H1 (cell line): Measurements from ENCODE around the gene MYO18A. TPM values are rescaled to one million over a fixed set of nuclear protein-coding genes. Genes with fewer than 3 reads are reported as not detected.

Experiments used
- CTCF ChIA-PET: fragments of 300-600 bp; sonication (Branson Sonifier 250); formaldehyde crosslinking; loops from one replicate; lab custom pipeline; 2021; ENCODE audit not compliant: partially characterized antibody; lab: Charles Lee
- POLR2A ChIA-PET: fragments of 300-600 bp; sonication (Branson Sonifier 250); formaldehyde crosslinking; loops from one replicate; lab custom pipeline; 2021; ENCODE audit warnings: inconsistent platforms; ENCODE audit not compliant: partially characterized antibody; lab: Charles Lee
- DNase-seq, 2 experiments: peaks; one replicate each; pipeline versions ENCODE4 v3.0.0 to v3.0.0-alpha.2; 2010 to 2022; ENCODE audit warnings: low spot score in 2 of 2, low read depth in 1 of 2, mixed read lengths in 1 of 2
- FAIRE-seq: peaks from 2 replicates; lab custom pipeline; 2011; peaks lifted over from hg19 to GRCh38; lab: Jason Lieb, UNC
- H2AFZ ChIP-seq: 2 replicates; pipeline ENCODE4 v1.8.1; 2012; ENCODE audit warnings: low read length, inconsistent platforms
- H2AK5ac ChIP-seq: 2 replicates; pipeline ENCODE4 v1.6.1; 2013; ENCODE audit warnings: low read depth, low read length
- H2BK120ac ChIP-seq: replicated peaks from 2 replicates; pipeline ENCODE3; 2013; ENCODE audit warnings: low read depth, low read length, inconsistent platforms
- H2BK12ac ChIP-seq: 2 replicates; pipeline ENCODE4 v1.6.1; 2013; ENCODE audit warnings: low read depth, low read length
- H2BK15ac ChIP-seq: 2 replicates; pipeline ENCODE4 v1.6.1; 2013; ENCODE audit warnings: low read length
- H2BK20ac ChIP-seq: 2 replicates; pipeline ENCODE4 v1.6.1; 2013; ENCODE audit warnings: low read length
- H2BK5ac ChIP-seq: 2 replicates; pipeline ENCODE4 v1.6.1; 2013; ENCODE audit warnings: low read depth, low read length
- H3K14ac ChIP-seq: 2 replicates; pipeline ENCODE4 v1.6.1; 2013; ENCODE audit warnings: inconsistent platforms; ENCODE audit not compliant: insufficient read length
- H3K18ac ChIP-seq: 2 replicates; pipeline ENCODE4 v1.6.1; 2013; ENCODE audit warnings: low read length; ENCODE audit errors: extremely low read depth
- H3K23ac ChIP-seq: 2 replicates; pipeline ENCODE4 v1.6.1; 2013; ENCODE audit warnings: inconsistent platforms; ENCODE audit not compliant: insufficient read length
- H3K23me2 ChIP-seq: 2 replicates; pipeline ENCODE4 v1.6.1; 2013; ENCODE audit warnings: low read depth, low read length
- H3K27ac ChIP-seq: 2 replicates; pipeline ENCODE4 v1.6.1; 2011; ENCODE audit warnings: low read depth, low read length, inconsistent platforms
- H3K27me3 ChIP-seq, 4 experiments: replicated peaks in 1 of 4; 1 replicate in 1 of 4; 2 replicates in 3 of 4; pipeline versions ENCODE4 v1.6.1 to v1.8.1; 2011 to 2013; ENCODE audit warnings: low read length in 3 of 4, mild to moderate bottlenecking in 3 of 4, inconsistent platforms in 2 of 4, mixed read lengths in 2 of 4, moderate library complexity in 1 of 4; ENCODE audit not compliant: control insufficient read depth in 3 of 4, insufficient read depth in 3 of 4; ENCODE audit errors: extremely low read depth in 1 of 4
- H3K36me3 ChIP-seq, 4 experiments: 2 replicates each; pipeline versions ENCODE4 v1.6.1 to v1.8.1; 2011 to 2013; ENCODE audit warnings: mild to moderate bottlenecking in 4 of 4, low read length in 3 of 4, moderate library complexity in 2 of 4, control low read depth in 1 of 4, inconsistent platforms in 1 of 4; ENCODE audit not compliant: insufficient read depth in 4 of 4, control insufficient read depth in 2 of 4
- H3K4ac ChIP-seq: replicated peaks from 2 replicates; pipeline ENCODE3; 2013; ENCODE audit warnings: low read length, low read depth, mixed read lengths, inconsistent platforms; ENCODE audit not compliant: insufficient read length
- H3K4me1 ChIP-seq, 4 experiments: replicated peaks in 1 of 4; 1 replicate in 1 of 4; 2 replicates in 3 of 4; pipeline versions ENCODE4 v1.6.1 to v1.8.1; 2011 to 2013; ENCODE audit warnings: low read length in 3 of 4, inconsistent platforms in 2 of 4, mixed read lengths in 1 of 4; ENCODE audit not compliant: insufficient read depth in 4 of 4, control insufficient read depth in 3 of 4
- H3K4me2 ChIP-seq, 2 experiments: 2 replicates each; pipeline versions ENCODE4 v1.6.1 to v1.8.1; 2011 to 2013; ENCODE audit warnings: low read depth in 2 of 2, low read length in 2 of 2, control low read depth in 1 of 2, inconsistent platforms in 1 of 2, mild to moderate bottlenecking in 1 of 2; ENCODE audit not compliant: insufficient read depth in 1 of 2
- H3K4me3 ChIP-seq, 4 experiments: fragments of 200-600, 300-600 bp in 1 of 4; sonication (generic), shearing (Covaris generic), sonication (Bioruptor Twin) in 1 of 4; 2 replicates each; pipeline versions ENCODE4 v1.5.1 to v1.8.1; 2011 to 2016; ENCODE audit warnings: low read length in 4 of 4, low read depth in 3 of 4, control low read depth in 2 of 4, inconsistent platforms in 2 of 4, mild to moderate bottlenecking in 2 of 4, mixed read lengths in 1 of 4, moderate library complexity in 1 of 4; ENCODE audit not compliant: insufficient read depth in 2 of 4; ENCODE audit errors: extremely low read depth in 1 of 4
- H3K56ac ChIP-seq: replicated peaks from 2 replicates; pipeline ENCODE3; 2013; ENCODE audit warnings: low read depth, mild to moderate bottlenecking, mixed read lengths, low read length, inconsistent platforms; ENCODE audit not compliant: insufficient read length
- H3K79me1 ChIP-seq: 2 replicates; pipeline ENCODE4 v1.6.1; 2013; ENCODE audit warnings: low read depth, low read length, control low read depth
- H3K79me2 ChIP-seq, 2 experiments: 2 replicates each; pipeline versions ENCODE4 v1.6.1 to v1.8.1; 2012 to 2013; ENCODE audit warnings: low read length in 2 of 2, mild to moderate bottlenecking in 2 of 2, inconsistent platforms in 1 of 2; ENCODE audit not compliant: insufficient read depth in 2 of 2, control insufficient read depth in 1 of 2
- H3K9ac ChIP-seq, 4 experiments: replicated peaks in 1 of 4; 1 replicate in 1 of 4; 2 replicates in 3 of 4; pipeline versions ENCODE4 v1.6.1 to v1.8.1; 2011 to 2013; ENCODE audit warnings: low read depth in 3 of 4, low read length in 3 of 4, control low read depth in 2 of 4, mild to moderate bottlenecking in 2 of 4, moderate library complexity in 2 of 4, inconsistent platforms in 1 of 4; ENCODE audit errors: extremely low read depth in 1 of 4
- H3K9me3 ChIP-seq, 2 experiments: 2 replicates each; pipeline versions ENCODE4 v1.6.1 to v1.8.1; 2012 to 2013; ENCODE audit warnings: mild to moderate bottlenecking in 2 of 2, moderate library complexity in 2 of 2, control low read depth in 1 of 2, inconsistent platforms in 1 of 2, low read depth in 1 of 2, low read length in 1 of 2, mixed read lengths in 1 of 2; ENCODE audit not compliant: insufficient read depth in 2 of 2
- H4K20me1 ChIP-seq, 2 experiments: replicated peaks in 1 of 2; 2 replicates each; pipeline versions ENCODE3 to v1.8.1; 2011 to 2013; ENCODE audit warnings: inconsistent platforms in 2 of 2, low read length in 2 of 2, mild to moderate bottlenecking in 1 of 2; ENCODE audit not compliant: insufficient read depth in 2 of 2, control insufficient read depth in 1 of 2
- H4K5ac ChIP-seq: 2 replicates; pipeline ENCODE4 v1.6.1; 2013; ENCODE audit warnings: low read length, low read depth, mixed read lengths, inconsistent platforms; ENCODE audit not compliant: insufficient read length
- H4K8ac ChIP-seq: 2 replicates; pipeline ENCODE4 v1.8.0; 2013; ENCODE audit warnings: mild to moderate bottlenecking, moderate library complexity, low read length, inconsistent platforms; ENCODE audit not compliant: insufficient read depth; ENCODE audit errors: extremely low read depth
- H4K91ac ChIP-seq: replicated peaks from 2 replicates; pipeline ENCODE3; 2013; ENCODE audit warnings: low read length, mixed read lengths, inconsistent platforms; ENCODE audit not compliant: insufficient read length
- E2F6 ChIP-seq: IDR thresholded peaks from 2 replicates; pipeline ENCODE4 v1.6.1; 2012; ENCODE audit warnings: inconsistent platforms
- PHF8 ChIP-seq: fragments of 200-600 bp; sonication (generic); conservative IDR thresholded peaks from 2 replicates; pipeline ENCODE4 v1.7.1; 2012; ENCODE audit warnings: low read depth, mild to moderate bottlenecking, inconsistent platforms, low read length, moderate library complexity
- WGBS, 2 experiments: shearing (Covaris generic) in 1 of 2; methylation state at CpG; one replicate each; pipeline versions ENCODE4 v1.1.6 to v1.1.7; 2013 to 2015; ENCODE audit warnings: low lambda C conversion rate in 2 of 2, mixed read lengths in 2 of 2, inconsistent platforms in 1 of 2, low coverage in 1 of 2, missing lambda C conversion rate in 1 of 2; ENCODE audit not compliant: insufficient replicate concordance in 2 of 2, insufficient coverage in 1 of 2, insufficient read length in 1 of 2; ENCODE audit errors: extremely low coverage in 1 of 2, missing lambda C conversion rate in 1 of 2; 5-methylcytosine and 5-hydroxymethylcytosine counted together
- polyA plus RNA-seq, 7 experiments: library from polyadenylated mRNA; depleted of rRNA in 3 of 7; stranded (reverse) in 5 of 7; unstranded in 2 of 7; fragments of >200 nt in 5 of 7; fragments of 200-250 nt in 2 of 7; gene quantifications; 1 replicate in 5 of 7; 2 replicates in 1 of 7; 4 replicates in 1 of 7; pipeline versions ENCODE4 v1.2.1 to v1.2.3, GENCODE V29; 2011 to 2013; ENCODE audit warnings: missing spikeins in 2 of 7, mixed read lengths in 2 of 7
- total RNA-seq: library from RNA; stranded (reverse); fragmentation: NEBNext Ultra II Directional; extraction: Animal tissue kit (Norgen Biotek cat#: 25700); gene quantifications from 2 replicates; pipeline ENCODE4 v1.2.1, GENCODE V29; 2021

MYO18A gene
- total and polyA plus RNA-seq, 2 of the 8 experiments (the other 6 are each of a cell fraction or from before 2014, with no cell fraction given), result 7.6 to 43.8 TPM

- H2BK15ac ChIP-seq, result no peak overlapping the region
- POLR2A ChIA-PET, result interaction anchor here (0.6 to 3.2 kb wide), 5 partner anchors 9 to 160 kb away, joined by 3 to 13 read pairs (median 4); no protein-coding TSS in a partner anchor
- FAIRE-seq (no peak), DNase-seq (no peak)
- H2AK5ac ChIP-seq, result peak overlapping the region; percentile 65; the same call in 1 of the 2 replicates
- H2BK20ac ChIP-seq, result no peak overlapping the region
- no peak overlapping the region for H4K5ac ChIP-seq
- H3K14ac ChIP-seq, result no peak overlapping the region
- no peaks in the 10 kb centered on the region for H3K79me1 ChIP-seq
- H3K18ac ChIP-seq, result peak overlapping the region; percentile 32
- H3K36me3 ChIP-seq, result peaks cover 0 to 13% (median 5%) of the 10 kb centered on the region in 4 experiments; a peak in 5 of 8 replicates
- H3K9me3 ChIP-seq, result no peaks in the 10 kb centered on the region
- H3K56ac ChIP-seq, result no peak overlapping the region
- no peaks in the 10 kb centered on the region for H4K20me1 ChIP-seq
- H3K4me1 ChIP-seq, result peaks cover 0 to 8% (median 4%) of the 10 kb centered on the region in 4 experiments; a peak in 4 of 7 replicates
- peak overlapping the region in 1 of 4 experiments; percentile 33; a peak in 2 of 7 replicates for H3K9ac ChIP-seq
- no peak overlapping the region for H4K91ac ChIP-seq
- no peaks in the 10 kb centered on the region for H3K79me2 ChIP-seq
- peaks cover 2% of the 10 kb centered on the region; the same call in 1 of the 2 replicates for H3K23me2 ChIP-seq
- no peak overlapping the region for H2BK12ac ChIP-seq
- H3K4me2 ChIP-seq, result no peak overlapping the region; a peak in 1 of 4 replicates
- H3K27ac ChIP-seq, result no peak overlapping the region
- H3K4ac ChIP-seq, result no peak overlapping the region
- no peaks in the 10 kb centered on the region for H3K27me3 ChIP-seq
- H3K23ac ChIP-seq, result no peak overlapping the region
- no peak overlapping the region for H3K4me3 ChIP-seq
- H2AFZ ChIP-seq, result no peak overlapping the region
- peak; percentile 66 for TF ChIP-seq E2F6
- TF ChIP-seq PHF8, result no peak
- no peak overlapping the region for H4K8ac ChIP-seq
- H2BK120ac ChIP-seq, result no peak overlapping the region
- 84% methylated on average over 25 of the region's 32 CpGs; no CpG with 5 or more reads in 1 of the 2 experiments for WGBS, 2 experiments
- H2BK5ac ChIP-seq, result peak overlapping the region; percentile 52; the same call in 1 of the 2 replicates
- CTCF ChIA-PET, result interaction anchor here (0.7 to 19.8 kb wide), 16 partner anchors 8 to 197 kb away, joined by 3 to 548 read pairs (median 6); partner anchors contain the start of genes PHF12 and SEZ6
Observed at GRCh38 chr17:29109477-29110371, 70.5 kb downstream of the MYO18A start.
